K562 (cell line): ENCODE measurements around the gene P2RY8. TPM values are rescaled to one million over a fixed set of nuclear protein-coding genes. Genes with fewer than 3 reads are reported as not detected.

ENCODE experiments used
- CBFB ChIP-seq: sonication (generic); formaldehyde crosslinking; IDR thresholded peaks from 2 replicates; pipeline ENCODE4 v1.4.0; 2020; ENCODE audit warnings: mild to moderate bottlenecking, missing genetic modification reagents
- CEBPB ChIP-seq: fragments of 450-650 bp; IDR thresholded peaks from 2 replicates; pipeline ENCODE4 v1.6.1; 2016; ENCODE audit warnings: missing genetic modification characterization, missing compliant biosample characterization
- DACH1 ChIP-seq: fragments of 450-650 bp; IDR thresholded peaks from 2 replicates; pipeline ENCODE4 v1.6.1; 2018; ENCODE audit not compliant: partially characterized antibody
- EHMT2 ChIP-seq: fragments of 450-650 bp; IDR thresholded peaks from 2 replicates; pipeline ENCODE4 v1.6.1; 2018; ENCODE audit warnings: antibody characterized with exemption
- JUN ChIP-seq, 2 experiments: sonication (generic) in 1 of 2; formaldehyde crosslinking in 1 of 2; IDR thresholded peaks; 2 replicates each; pipeline versions ENCODE4 v1.6.1 to v1.8.0; 2012 to 2022; ENCODE audit warnings: borderline replicate concordance in 2 of 2, mild to moderate bottlenecking in 2 of 2, improper control_type of control experiment in 1 of 2, low read depth in 1 of 2, low read length in 1 of 2, missing genetic modification reagents in 1 of 2
- MTA2 ChIP-seq: fragments of 450-650 bp; IDR thresholded peaks from 2 replicates; pipeline ENCODE4 v1.6.1; 2016; ENCODE audit warnings: low read depth
- NCOA1 ChIP-seq: fragments of 450-650 bp; IDR thresholded peaks from 2 replicates; pipeline ENCODE4 v1.6.1; 2016; ENCODE audit warnings: low read depth
- NRF1 ChIP-seq, 2 experiments: fragments of 450-650 bp; IDR thresholded peaks in 1 of 2; conservative IDR thresholded peaks in 1 of 2; 2 replicates each; pipeline ENCODE4 v1.6.1; 2014; ENCODE audit warnings: mild to moderate bottlenecking in 2 of 2
- POLR3A ChIP-seq: IDR thresholded peaks from 2 replicates; pipeline ENCODE4 v1.6.1; 2011; ENCODE audit warnings: borderline replicate concordance, mild to moderate bottlenecking, moderate library complexity; ENCODE audit not compliant: insufficient read length, insufficient read depth; ENCODE audit errors: extremely low read depth
- SETDB1 ChIP-seq: IDR thresholded peaks from one replicate; pipeline ENCODE4 v1.6.1; 2012; ENCODE audit warnings: low read length, control low read depth, inconsistent platforms
- ZBTB1 ChIP-seq: sonication (generic); formaldehyde crosslinking; IDR thresholded peaks from 2 replicates; pipeline ENCODE4 v1.8.1; 2023; ENCODE audit warnings: missing genetic modification reagents, low read depth, mild to moderate bottlenecking, borderline replicate concordance
- ZNF143 ChIP-seq: sonication (generic); formaldehyde crosslinking; IDR thresholded peaks from 2 replicates; pipeline ENCODE4 v1.9.0; 2022; ENCODE audit warnings: mild to moderate bottlenecking, missing genetic modification reagents
- ZNF766 ChIP-seq: fragments of 200-800 bp; sonication (Bioruptor generic); conservative IDR thresholded peaks from 2 replicates; pipeline ENCODE4 v1.6.1; 2016; ENCODE audit warnings: missing genetic modification characterization, missing compliant biosample characterization
- polyA plus RNA-seq, 8 experiments: library from polyadenylated mRNA; depleted of rRNA in 4 of 8; stranded (reverse) in 5 of 8; unstranded in 3 of 8; fragments of >200 nt; fragmentation: Nextera tagmentation in 2 of 8; fragmentation: Illumina TruSeq in 1 of 8; extraction: Ambion mirVana in 2 of 8; extraction: Trizol in 1 of 8; gene quantifications; 2 replicates each; pipeline versions ENCODE4 v1.2.1 to v1.2.3, GENCODE V29; 2011 to 2014; ENCODE audit warnings: inconsistent platforms in 1 of 8, missing spikeins in 1 of 8
- total RNA-seq, 7 experiments: library from RNA; depleted of rRNA in 6 of 7; stranded (reverse); fragments of >200 nt in 6 of 7; fragmentation: Illumina TruSeq in 2 of 7; extraction: Trizol in 2 of 7; gene quantifications; 2 replicates each; pipeline versions ENCODE4 v1.2.1 to v1.2.3, GENCODE V29; 2011 to 2021; ENCODE audit warnings: low replicate concordance in 1 of 7
- TF ChIP-seq, protein P1 (sequence below), 2 experiments: fragments of 450-650 bp in 1 of 2; sonication (generic) in 1 of 2; formaldehyde crosslinking in 1 of 2; IDR thresholded peaks in 1 of 2; conservative IDR thresholded peaks in 1 of 2; 2 replicates each; pipeline versions ENCODE4 v1.6.1 to v1.8.1; 2016 to 2023; ENCODE audit warnings: mild to moderate bottlenecking in 2 of 2, moderate library complexity in 2 of 2, inconsistent platforms in 1 of 2, missing genetic modification reagents in 1 of 2
- TF ChIP-seq, protein P2 (sequence below): fragments of 450-650 bp; formaldehyde crosslinking; IDR thresholded peaks from 2 replicates; pipeline ENCODE4 v1.4.0; 2020; ENCODE audit warnings: mild to moderate bottlenecking
- TF ChIP-seq, protein P3 (sequence below): fragments of 250-450 bp; sonication (Bioruptor Pico); IDR thresholded peaks from 2 replicates; pipeline ENCODE4 v1.8.0; 2021; ENCODE audit warnings: mild to moderate bottlenecking, moderate library complexity
- TF ChIP-seq, protein P4 (sequence below): fragments of 450-650 bp; IDR thresholded peaks from 2 replicates; pipeline ENCODE4 v1.6.1; 2016; ENCODE audit warnings: low read depth

P2RY8 gene
- total and polyA plus RNA-seq, 9 of the 15 experiments (the other 6 are each of a cell fraction or from before 2014, with no cell fraction given): 0.04 to 0.69 (median 0.08) TPM; not detected in 3

DNA sequence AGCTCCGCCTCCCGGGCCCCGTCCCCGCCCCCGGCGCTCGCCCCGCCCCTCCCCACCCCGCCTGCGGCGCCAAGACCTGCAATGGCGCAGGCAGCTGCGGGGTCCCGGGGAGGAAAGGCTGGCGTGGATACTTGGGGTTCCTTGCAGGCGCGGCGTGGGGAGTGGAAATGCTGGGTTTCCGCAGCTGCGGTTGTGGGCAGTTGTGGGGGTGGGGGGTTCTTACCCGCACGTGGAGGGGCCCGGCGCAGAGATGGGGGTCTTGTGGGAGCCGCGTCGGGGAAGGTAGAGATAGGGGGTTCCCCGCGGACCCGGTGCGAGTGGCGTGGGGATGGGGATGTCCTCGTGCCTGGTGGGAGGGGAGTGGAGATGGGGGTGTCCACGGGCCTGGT is 83.6 kb downstream of the P2RY8 start (continued):
- TF ChIP-seq, protein P1, sequence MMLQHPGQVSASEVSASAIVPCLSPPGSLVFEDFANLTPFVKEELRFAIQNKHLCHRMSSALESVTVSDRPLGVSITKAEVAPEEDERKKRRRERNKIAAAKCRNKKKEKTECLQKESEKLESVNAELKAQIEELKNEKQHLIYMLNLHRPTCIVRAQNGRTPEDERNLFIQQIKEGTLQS (IDR thresholded peaks at IDR 0.05): no peak
- TF ChIP-seq, protein P1 (CRISPR knock-in tag; conservative IDR thresholded peaks at IDR 0.05): no peak
- TF ChIP-seq NRF1 (conservative IDR thresholded peaks at IDR 0.05 in 1 of 2, IDR thresholded peaks at IDR 0.05 in 1 of 2) (no peak), NCOA1 (no peak), CBFB (CRISPR knock-in tag) (no peak), CEBPB (tag) (no peak), EHMT2 (no peak), ZNF766 (CRISPR knock-in tag) (no peak), DACH1 (no peak), POLR3A (no peak), SETDB1 (no peak), JUN (IDR thresholded peaks at IDR 0.05; ENCODE audit: borderline replicate concordance, low read depth, low read length) (no peak), JUN (CRISPR knock-in tag; IDR thresholded peaks at IDR 0.05; ENCODE audit: borderline replicate concordance) (no peak), ZBTB1 (CRISPR knock-in tag) (no peak), MTA2 (peak; percentile 51), ZNF143 (CRISPR knock-in tag) (no peak)
- TF ChIP-seq, protein P2, sequence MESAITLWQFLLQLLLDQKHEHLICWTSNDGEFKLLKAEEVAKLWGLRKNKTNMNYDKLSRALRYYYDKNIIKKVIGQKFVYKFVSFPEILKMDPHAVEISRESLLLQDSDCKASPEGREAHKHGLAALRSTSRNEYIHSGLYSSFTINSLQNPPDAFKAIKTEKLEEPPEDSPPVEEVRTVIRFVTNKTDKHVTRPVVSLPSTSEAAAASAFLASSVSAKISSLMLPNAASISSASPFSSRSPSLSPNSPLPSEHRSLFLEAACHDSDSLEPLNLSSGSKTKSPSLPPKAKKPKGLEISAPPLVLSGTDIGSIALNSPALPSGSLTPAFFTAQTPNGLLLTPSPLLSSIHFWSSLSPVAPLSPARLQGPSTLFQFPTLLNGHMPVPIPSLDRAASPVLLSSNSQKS (CRISPR knock-in tag): no peak
- TF ChIP-seq, protein P3, sequence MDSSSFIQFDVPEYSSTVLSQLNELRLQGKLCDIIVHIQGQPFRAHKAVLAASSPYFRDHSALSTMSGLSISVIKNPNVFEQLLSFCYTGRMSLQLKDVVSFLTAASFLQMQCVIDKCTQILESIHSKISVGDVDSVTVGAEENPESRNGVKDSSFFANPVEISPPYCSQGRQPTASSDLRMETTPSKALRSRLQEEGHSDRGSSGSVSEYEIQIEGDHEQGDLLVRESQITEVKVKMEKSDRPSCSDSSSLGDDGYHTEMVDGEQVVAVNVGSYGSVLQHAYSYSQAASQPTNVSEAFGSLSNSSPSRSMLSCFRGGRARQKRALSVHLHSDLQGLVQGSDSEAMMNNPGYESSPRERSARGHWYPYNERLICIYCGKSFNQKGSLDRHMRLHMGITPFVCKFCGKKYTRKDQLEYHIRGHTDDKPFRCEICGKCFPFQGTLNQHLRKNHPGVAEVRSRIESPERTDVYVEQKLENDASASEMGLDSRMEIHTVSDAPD (CRISPR knock-in tag): no peak
- TF ChIP-seq, protein P4, sequence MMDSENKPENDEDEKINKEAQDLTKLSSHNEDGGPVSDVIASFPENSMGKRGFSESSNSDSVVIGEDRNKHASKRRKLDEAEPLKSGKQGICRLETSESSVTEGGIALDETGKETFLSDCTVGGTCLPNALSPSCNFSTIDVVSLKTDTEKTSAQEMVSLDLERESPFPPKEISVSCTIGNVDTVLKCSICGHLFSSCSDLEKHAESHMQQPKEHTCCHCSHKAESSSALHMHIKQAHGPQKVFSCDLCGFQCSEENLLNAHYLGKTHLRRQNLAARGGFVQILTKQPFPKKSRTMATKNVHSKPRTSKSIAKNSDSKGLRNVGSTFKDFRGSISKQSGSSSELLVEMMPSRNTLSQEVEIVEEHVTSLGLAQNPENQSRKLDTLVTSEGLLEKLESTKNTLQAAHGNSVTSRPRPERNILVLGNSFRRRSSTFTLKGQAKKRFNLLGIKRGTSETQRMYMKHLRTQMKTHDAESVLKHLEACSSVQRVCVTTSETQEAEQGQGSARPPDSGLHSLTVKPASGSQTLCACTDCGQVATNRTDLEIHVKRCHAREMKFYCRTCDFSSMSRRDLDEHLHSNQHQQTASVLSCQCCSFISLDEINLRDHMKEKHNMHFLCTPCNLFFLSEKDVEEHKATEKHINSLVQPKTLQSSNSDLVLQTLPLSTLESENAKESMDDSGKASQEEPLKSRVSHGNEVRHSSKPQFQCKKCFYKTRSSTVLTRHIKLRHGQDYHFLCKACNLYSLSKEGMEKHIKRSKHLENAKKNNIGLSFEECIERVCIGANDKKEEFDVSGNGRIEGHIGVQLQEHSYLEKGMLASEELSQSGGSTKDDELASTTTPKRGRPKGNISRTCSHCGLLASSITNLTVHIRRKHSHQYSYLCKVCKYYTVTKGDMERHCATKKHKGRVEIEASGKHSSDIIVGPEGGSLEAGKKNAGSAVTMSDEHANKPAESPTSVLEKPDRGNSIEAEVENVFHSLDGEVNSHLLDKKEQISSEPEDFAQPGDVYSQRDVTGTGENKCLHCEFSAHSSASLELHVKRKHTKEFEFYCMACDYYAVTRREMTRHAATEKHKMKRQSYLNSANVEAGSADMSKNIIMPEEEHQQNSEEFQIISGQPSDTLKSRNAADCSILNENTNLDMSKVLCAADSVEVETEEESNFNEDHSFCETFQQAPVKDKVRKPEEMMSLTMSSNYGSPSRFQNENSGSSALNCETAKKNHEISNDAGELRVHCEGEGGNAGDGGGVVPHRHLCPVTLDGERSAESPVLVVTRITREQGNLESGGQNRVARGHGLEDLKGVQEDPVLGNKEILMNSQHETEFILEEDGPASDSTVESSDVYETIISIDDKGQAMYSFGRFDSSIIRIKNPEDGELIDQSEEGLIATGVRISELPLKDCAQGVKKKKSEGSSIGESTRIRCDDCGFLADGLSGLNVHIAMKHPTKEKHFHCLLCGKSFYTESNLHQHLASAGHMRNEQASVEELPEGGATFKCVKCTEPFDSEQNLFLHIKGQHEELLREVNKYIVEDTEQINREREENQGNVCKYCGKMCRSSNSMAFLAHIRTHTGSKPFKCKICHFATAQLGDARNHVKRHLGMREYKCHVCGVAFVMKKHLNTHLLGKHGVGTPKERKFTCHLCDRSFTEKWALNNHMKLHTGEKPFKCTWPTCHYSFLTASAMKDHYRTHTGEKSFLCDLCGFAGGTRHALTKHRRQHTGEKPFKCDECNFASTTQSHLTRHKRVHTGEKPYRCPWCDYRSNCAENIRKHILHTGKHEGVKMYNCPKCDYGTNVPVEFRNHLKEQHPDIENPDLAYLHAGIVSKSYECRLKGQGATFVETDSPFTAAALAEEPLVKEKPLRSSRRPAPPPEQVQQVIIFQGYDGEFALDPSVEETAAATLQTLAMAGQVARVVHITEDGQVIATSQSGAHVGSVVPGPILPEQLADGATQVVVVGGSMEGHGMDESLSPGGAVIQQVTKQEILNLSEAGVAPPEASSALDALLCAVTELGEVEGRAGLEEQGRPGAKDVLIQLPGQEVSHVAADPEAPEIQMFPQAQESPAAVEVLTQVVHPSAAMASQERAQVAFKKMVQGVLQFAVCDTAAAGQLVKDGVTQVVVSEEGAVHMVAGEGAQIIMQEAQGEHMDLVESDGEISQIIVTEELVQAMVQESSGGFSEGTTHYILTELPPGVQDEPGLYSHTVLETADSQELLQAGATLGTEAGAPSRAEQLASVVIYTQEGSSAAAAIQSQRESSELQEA: no peak
